HepG2 (cell line): ENCODE data around the gene CDR2L. TPM values are rescaled to one million over a fixed set of nuclear protein-coding genes. Genes with fewer than 3 reads are reported as not detected.

ENCODE experiments used
- MXI1 ChIP-seq: IDR thresholded peaks from 3 replicates; pipeline ENCODE4 v1.6.1; 2012; ENCODE audit warnings: low read depth, low read length, inconsistent platforms, borderline replicate concordance
- POLR2G ChIP-seq: fragments of 200-400 bp; formaldehyde crosslinking; IDR thresholded peaks from 2 replicates; pipeline ENCODE4 v1.6.1; 2018; ENCODE audit warnings: mild to moderate bottlenecking, low read depth, low read length, moderate library complexity
- REL ChIP-seq: sonication (generic); formaldehyde crosslinking; conservative IDR thresholded peaks from 2 replicates; pipeline ENCODE4 v1.8.0; 2022; ENCODE audit warnings: mild to moderate bottlenecking, missing genetic modification reagents, moderate library complexity
- SMC3 ChIP-seq: IDR thresholded peaks from 2 replicates; pipeline ENCODE4 v1.6.1; 2011; ENCODE audit warnings: low read length, improper control_type of control experiment
- ZFP37 ChIP-seq: sonication (generic); formaldehyde crosslinking; IDR thresholded peaks from 2 replicates; pipeline ENCODE4 v1.4.0; 2020; ENCODE audit warnings: missing genetic modification reagents, borderline replicate concordance
- ZNF484 ChIP-seq: sonication (generic); formaldehyde crosslinking; IDR thresholded peaks from 2 replicates; pipeline ENCODE4 v1.5.1; 2020; ENCODE audit warnings: mild to moderate bottlenecking, low read depth, missing genetic modification reagents, borderline replicate concordance
- ZNF546 ChIP-seq: sonication (generic); formaldehyde crosslinking; conservative IDR thresholded peaks from 2 replicates; pipeline ENCODE4 v1.8.1; 2023; ENCODE audit warnings: mild to moderate bottlenecking, missing genetic modification reagents
- ZNF709 ChIP-seq: sonication (generic); formaldehyde crosslinking; IDR thresholded peaks from 2 replicates; pipeline ENCODE4 v1.5.0; 2020; ENCODE audit warnings: mild to moderate bottlenecking, missing genetic modification reagents
- polyA plus RNA-seq, 8 experiments: library from polyadenylated mRNA; depleted of rRNA in 3 of 8; stranded (reverse) in 7 of 8; unstranded in 1 of 8; fragments of >200 nt; fragmentation: Illumina TruSeq in 4 of 8; extraction: Trizol in 4 of 8; gene quantifications; 2 replicates each; pipeline versions ENCODE4 v1.2.1 to v1.2.3, GENCODE V29; 2011 to 2016; ENCODE audit warnings: low read depth in 4 of 8, missing spikeins in 1 of 8, mixed read lengths in 1 of 8; ENCODE audit not compliant: insufficient read depth in 1 of 8
- total RNA-seq, 5 experiments: library from RNA; depleted of rRNA; stranded (reverse); fragments of >200 nt; fragmentation: Illumina TruSeq; extraction: Trizol; gene quantifications; 2 replicates each; pipeline ENCODE4 v1.2.3, GENCODE V29; 2016; ENCODE audit warnings: low read depth in 1 of 5
- TF ChIP-seq, protein P1 (sequence below): sonication (generic); formaldehyde crosslinking; IDR thresholded peaks from 2 replicates; pipeline ENCODE4 v1.5.0; 2020; ENCODE audit warnings: mild to moderate bottlenecking, missing genetic modification reagents, moderate library complexity
- TF ChIP-seq, protein P2 (sequence below), 2 experiments: fragments of 450-650 bp in 1 of 2; sonication (generic) in 1 of 2; formaldehyde crosslinking in 1 of 2; IDR thresholded peaks; 2 replicates each; pipeline versions ENCODE4 v1.6.1 to v1.8.0; 2016 to 2022; ENCODE audit warnings: antibody characterized with exemption in 1 of 2, mild to moderate bottlenecking in 1 of 2, missing genetic modification reagents in 1 of 2
- TF ChIP-seq, protein P3 (sequence below): IDR thresholded peaks from 2 replicates; pipeline ENCODE4 v1.6.1; 2018; ENCODE audit warnings: missing genetic modification reagents, mild to moderate bottlenecking, missing compliant biosample characterization
- TF ChIP-seq, protein P4 (sequence below): sonication (generic); formaldehyde crosslinking; IDR thresholded peaks from 2 replicates; pipeline ENCODE4 v1.4.0; 2020; ENCODE audit warnings: missing genetic modification reagents

CDR2L gene
- total and polyA plus RNA-seq, 2 of the 13 experiments (the other 11 are each of a cell fraction or from before 2014, with no cell fraction given): 1.9 to 2.1 TPM

DNA sequence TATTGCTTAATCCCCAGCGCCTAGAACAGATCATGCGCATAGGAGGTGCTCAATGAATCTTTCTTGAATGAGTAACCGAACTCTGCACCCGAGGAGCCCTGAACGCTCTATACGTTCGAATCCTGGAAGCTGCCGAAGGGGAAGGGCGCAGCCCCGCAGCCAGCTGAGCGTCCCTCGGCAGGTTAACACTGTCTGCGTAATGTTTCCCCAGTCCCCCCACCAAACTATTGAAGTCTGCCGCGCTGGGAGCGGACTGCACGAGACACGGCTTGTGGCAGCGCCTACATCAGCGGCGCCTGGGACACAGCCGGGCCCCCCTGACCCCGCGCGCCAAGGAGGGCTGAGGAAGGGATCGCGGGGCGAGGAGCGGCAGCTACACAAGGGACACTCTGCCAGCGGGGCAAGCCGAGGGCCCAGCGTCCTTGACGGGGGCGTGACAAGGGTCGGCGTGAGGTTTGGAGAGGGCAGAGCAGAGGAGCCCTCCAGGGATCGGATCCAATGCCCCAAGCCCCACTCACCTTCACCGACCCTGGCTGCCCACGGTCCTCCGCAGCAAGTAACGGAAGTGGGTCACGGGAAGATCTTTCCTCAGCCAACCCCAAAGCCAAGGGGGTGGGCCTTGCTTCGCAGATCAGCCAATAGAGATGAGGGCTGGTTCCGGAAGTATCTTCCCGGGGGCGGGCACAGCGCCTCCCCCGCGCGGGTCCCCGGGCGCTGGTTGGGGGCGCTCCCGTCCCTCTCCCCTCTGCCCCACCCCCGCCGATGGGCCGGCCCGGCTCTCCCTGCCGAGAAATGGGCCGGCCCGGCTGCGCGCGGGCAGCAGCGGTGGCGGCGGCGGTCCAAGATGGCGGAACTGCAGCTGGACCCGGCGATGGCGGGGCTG is 59.2 kb downstream of the CDR2L start, which contains the start of the genes ATP5PD and KCTD2 (continued):
- TF ChIP-seq, protein P1, sequence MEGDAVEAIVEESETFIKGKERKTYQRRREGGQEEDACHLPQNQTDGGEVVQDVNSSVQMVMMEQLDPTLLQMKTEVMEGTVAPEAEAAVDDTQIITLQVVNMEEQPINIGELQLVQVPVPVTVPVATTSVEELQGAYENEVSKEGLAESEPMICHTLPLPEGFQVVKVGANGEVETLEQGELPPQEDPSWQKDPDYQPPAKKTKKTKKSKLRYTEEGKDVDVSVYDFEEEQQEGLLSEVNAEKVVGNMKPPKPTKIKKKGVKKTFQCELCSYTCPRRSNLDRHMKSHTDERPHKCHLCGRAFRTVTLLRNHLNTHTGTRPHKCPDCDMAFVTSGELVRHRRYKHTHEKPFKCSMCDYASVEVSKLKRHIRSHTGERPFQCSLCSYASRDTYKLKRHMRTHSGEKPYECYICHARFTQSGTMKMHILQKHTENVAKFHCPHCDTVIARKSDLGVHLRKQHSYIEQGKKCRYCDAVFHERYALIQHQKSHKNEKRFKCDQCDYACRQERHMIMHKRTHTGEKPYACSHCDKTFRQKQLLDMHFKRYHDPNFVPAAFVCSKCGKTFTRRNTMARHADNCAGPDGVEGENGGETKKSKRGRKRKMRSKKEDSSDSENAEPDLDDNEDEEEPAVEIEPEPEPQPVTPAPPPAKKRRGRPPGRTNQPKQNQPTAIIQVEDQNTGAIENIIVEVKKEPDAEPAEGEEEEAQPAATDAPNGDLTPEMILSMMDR (CRISPR knock-in tag): peak; percentile 40
- TF ChIP-seq, protein P2, sequence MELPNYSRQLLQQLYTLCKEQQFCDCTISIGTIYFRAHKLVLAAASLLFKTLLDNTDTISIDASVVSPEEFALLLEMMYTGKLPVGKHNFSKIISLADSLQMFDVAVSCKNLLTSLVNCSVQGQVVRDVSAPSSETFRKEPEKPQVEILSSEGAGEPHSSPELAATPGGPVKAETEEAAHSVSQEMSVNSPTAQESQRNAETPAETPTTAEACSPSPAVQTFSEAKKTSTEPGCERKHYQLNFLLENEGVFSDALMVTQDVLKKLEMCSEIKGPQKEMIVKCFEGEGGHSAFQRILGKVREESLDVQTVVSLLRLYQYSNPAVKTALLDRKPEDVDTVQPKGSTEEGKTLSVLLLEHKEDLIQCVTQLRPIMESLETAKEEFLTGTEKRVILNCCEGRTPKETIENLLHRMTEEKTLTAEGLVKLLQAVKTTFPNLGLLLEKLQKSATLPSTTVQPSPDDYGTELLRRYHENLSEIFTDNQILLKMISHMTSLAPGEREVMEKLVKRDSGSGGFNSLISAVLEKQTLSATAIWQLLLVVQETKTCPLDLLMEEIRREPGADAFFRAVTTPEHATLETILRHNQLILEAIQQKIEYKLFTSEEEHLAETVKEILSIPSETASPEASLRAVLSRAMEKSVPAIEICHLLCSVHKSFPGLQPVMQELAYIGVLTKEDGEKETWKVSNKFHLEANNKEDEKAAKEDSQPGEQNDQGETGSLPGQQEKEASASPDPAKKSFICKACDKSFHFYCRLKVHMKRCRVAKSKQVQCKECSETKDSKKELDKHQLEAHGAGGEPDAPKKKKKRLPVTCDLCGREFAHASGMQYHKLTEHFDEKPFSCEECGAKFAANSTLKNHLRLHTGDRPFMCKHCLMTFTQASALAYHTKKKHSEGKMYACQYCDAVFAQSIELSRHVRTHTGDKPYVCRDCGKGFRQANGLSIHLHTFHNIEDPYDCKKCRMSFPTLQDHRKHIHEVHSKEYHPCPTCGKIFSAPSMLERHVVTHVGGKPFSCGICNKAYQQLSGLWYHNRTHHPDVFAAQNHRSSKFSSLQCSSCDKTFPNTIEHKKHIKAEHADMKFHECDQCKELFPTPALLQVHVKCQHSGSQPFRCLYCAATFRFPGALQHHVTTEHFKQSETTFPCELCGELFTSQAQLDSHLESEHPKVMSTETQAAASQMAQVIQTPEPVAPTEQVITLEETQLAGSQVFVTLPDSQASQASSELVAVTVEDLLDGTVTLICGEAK (IDR thresholded peaks at IDR 0.05): peak; percentile 78
- TF ChIP-seq, protein P2 (CRISPR knock-in tag; IDR thresholded peaks at IDR 0.05): no peak
- TF ChIP-seq SMC3 (no peak; the same call in 1 of the 2 replicates), ZFP37 (CRISPR knock-in tag) (no peak), MXI1 (peak; percentile 79; the same call in 2 of the 3 replicates), ZNF709 (CRISPR knock-in tag) (peak; percentile 82), REL (CRISPR knock-in tag) (no peak), POLR2G (peak; percentile 98), ZNF546 (CRISPR knock-in tag) (0 out of 2 replicates have a peak, but pooled peaks have one; percentile 34), ZNF484 (CRISPR knock-in tag) (no peak; the same call in 1 of the 2 replicates)
- TF ChIP-seq, protein P3, sequence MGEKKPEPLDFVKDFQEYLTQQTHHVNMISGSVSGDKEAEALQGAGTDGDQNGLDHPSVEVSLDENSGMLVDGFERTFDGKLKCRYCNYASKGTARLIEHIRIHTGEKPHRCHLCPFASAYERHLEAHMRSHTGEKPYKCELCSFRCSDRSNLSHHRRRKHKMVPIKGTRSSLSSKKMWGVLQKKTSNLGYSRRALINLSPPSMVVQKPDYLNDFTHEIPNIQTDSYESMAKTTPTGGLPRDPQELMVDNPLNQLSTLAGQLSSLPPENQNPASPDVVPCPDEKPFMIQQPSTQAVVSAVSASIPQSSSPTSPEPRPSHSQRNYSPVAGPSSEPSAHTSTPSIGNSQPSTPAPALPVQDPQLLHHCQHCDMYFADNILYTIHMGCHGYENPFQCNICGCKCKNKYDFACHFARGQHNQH: peak; percentile 92
- TF ChIP-seq, protein P4, sequence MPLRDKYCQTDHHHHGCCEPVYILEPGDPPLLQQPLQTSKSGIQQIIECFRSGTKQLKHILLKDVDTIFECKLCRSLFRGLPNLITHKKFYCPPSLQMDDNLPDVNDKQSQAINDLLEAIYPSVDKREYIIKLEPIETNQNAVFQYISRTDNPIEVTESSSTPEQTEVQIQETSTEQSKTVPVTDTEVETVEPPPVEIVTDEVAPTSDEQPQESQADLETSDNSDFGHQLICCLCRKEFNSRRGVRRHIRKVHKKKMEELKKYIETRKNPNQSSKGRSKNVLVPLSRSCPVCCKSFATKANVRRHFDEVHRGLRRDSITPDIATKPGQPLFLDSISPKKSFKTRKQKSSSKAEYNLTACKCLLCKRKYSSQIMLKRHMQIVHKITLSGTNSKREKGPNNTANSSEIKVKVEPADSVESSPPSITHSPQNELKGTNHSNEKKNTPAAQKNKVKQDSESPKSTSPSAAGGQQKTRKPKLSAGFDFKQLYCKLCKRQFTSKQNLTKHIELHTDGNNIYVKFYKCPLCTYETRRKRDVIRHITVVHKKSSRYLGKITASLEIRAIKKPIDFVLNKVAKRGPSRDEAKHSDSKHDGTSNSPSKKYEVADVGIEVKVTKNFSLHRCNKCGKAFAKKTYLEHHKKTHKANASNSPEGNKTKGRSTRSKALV (CRISPR knock-in tag): 0 out of 2 replicates have a peak, but pooled peaks have one; percentile 82
